Heart left ventricle (tissue), 16 donors: ENCODE results near the gene SLC7A1. TPM values are rescaled to one million over a fixed set of nuclear protein-coding genes. Genes with fewer than 3 reads are reported as not detected.

Experiments
- ATAC-seq, 4 donors: fragments of 200-7000 bp; cut with Tn5 transposase; one replicate each; pipeline ENCODE4 v1.9.1; 2020 to 2022; ENCODE audit warnings: moderate library complexity in 4 of 4, mild to moderate bottlenecking in 3 of 4, moderate number of reproducible peaks in 1 of 4
- DNase-seq, 5 donors: peaks; one replicate each; pipeline ENCODE4 v3.0.0-alpha.2; 2020
- H3K27ac ChIP-seq, 12 donors: fragments of 200-600 bp; sonication (generic) in 4 of 12; one replicate each; pipeline versions ENCODE4 v1.5.0 to v1.8.0; 2016 to 2022; ENCODE audit warnings: mild to moderate bottlenecking in 2 of 12
- H3K27me3 ChIP-seq, 9 donors: fragments of 200-600 bp; sonication (generic) in 2 of 9; one replicate each; pipeline versions ENCODE4 v1.5.1 to v1.8.0; 2016 to 2022; ENCODE audit warnings: mild to moderate bottlenecking in 3 of 9
- H3K36me3 ChIP-seq, 9 donors: fragments of 200-600 bp; sonication (generic) in 2 of 9; one replicate each; pipeline versions ENCODE4 v1.5.0 to v1.8.0; 2018 to 2022; ENCODE audit warnings: mild to moderate bottlenecking in 2 of 9
- H3K4me1 ChIP-seq, 12 donors: fragments of 200-600 bp; sonication (generic) in 4 of 12; one replicate each; pipeline versions ENCODE4 v1.5.0 to v1.8.0; 2016 to 2022; ENCODE audit warnings: mild to moderate bottlenecking in 3 of 12
- H3K4me3 ChIP-seq, 12 donors: fragments of 200-600 bp; sonication (generic) in 4 of 12; one replicate each; pipeline versions ENCODE4 v1.5.0 to v1.8.0; 2017 to 2022; ENCODE audit warnings: mild to moderate bottlenecking in 9 of 12, moderate library complexity in 4 of 12
- H3K9me3 ChIP-seq, 12 donors: fragments of 200-600 bp; sonication (generic) in 4 of 12; one replicate each; pipeline versions ENCODE4 v1.5.0 to v1.8.0; 2016 to 2022; ENCODE audit warnings: mild to moderate bottlenecking in 1 of 12
- CTCF ChIP-seq, 12 donors: fragments of 200-600 bp; sonication (generic) in 4 of 12; IDR thresholded peaks; one replicate each; pipeline versions ENCODE4 v1.5.0 to v1.8.0; 2018 to 2022; ENCODE audit warnings: antibody characterized with exemption in 12 of 12, mild to moderate bottlenecking in 5 of 12
- POLR2A ChIP-seq, 2 donors: fragments of 450-650 bp; IDR thresholded peaks; one replicate each; pipeline ENCODE4 v1.6.1; 2017; ENCODE audit warnings: antibody characterized with exemption in 2 of 2, mild to moderate bottlenecking in 2 of 2, moderate library complexity in 2 of 2
- WGBS, 4 donors: extraction: QIAGEN DNeasy Blood & Tissue Kit in 2 of 4; methylation state at CpG; one replicate each; pipeline versions ENCODE4 v1.1.5 to v1.1.7; 2013 to 2018; 5-methylcytosine and 5-hydroxymethylcytosine counted together
- intact Hi-C, 10 donors: fragments of 100-400 bp; cut with DNase I; formaldehyde crosslinking; loops; one replicate each; pipeline versions ENCODE4 v1.11.1 to v1.14.2; 2022
- polyA plus RNA-seq, 2 donors: library from polyadenylated mRNA; stranded (reverse); fragments of 200-250 nt; gene quantifications; one replicate each; pipeline ENCODE4 v1.2.3, GENCODE V29; 2013
- total RNA-seq, 9 donors: library from RNA; depleted of rRNA in 2 of 9; stranded (reverse); fragments of >200 nt in 2 of 9; fragmentation: NEBNext Ultra II Directional in 3 of 9; extraction: Animal tissue kit (Norgen Biotek cat#: 25700) in 3 of 9; gene quantifications; one replicate each; pipeline versions ENCODE4 v1.1.0 to v1.2.4, GENCODE V29; 2016 to 2023
- donor health status: ischemic (EF 13 %, LVEDD 7.1; RV severe dilation, severe dysfunction).
- donor health status: healthy with polysubstance abuse.
- donor health status: DM: no; HTN: yes; CAD: no.
- donor health status: DM: no; HTN: no; CAD: no.
- donor health status: ischemic (EF 25% LVEDD 6.9; RV normal size, moderate dysfunction).
- donor health status: ischemic (EF 25% LVEDD 5.7; RV mildly dilated, moderate dysfunction).
- donor health status: healthy.
- donor health status: DM: yes; HTN: yes; CAD: no.
- donor health status: ischemic (EF 35%, LVEDD 5.7; RV mildly dilated, moderate dysfunction).
- donor health status: nonischemic (EF 11% LVEDD 7.7; RV severe dilation, severe dysfunction).
- donor health status: DM: yes; HTN: yes; CAD: no.
- donor health status: PGD.
- donor health status: ischemic (EF 29% LVEDD 5.4; RV normal size, mild dysfunction).
- donor health status: nonischemic (EF 23%, LVEDD 6.1; RV moderate dilation, normal function).

SLC7A1 gene
- total and polyA plus RNA-seq, 11 donors = 3.5 to 66.7 (median 14.3) TPM

DNA sequence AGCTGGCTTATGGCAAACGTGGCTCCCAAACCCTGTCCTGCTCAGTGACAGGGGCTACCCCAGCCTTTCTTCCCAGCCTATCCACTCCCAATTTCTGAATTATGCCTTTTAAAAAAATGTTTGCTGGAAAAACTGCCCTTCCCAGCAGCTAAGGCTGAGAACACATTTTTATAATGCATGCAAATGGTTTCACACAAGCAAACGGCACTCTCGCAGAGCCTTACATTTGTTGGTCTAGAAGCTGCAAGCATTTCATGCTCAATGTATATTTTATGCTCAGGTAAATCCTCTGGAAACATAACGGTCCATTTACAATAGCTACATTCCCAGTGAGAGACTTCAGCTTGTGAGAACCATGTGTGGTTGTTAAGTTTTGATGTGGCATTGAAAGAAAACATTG lies 61.4 kb downstream of the SLC7A1 start:
- ATAC-seq (no peak), DNase-seq (no peak)
- no peak for TF ChIP-seq POLR2A (IDR thresholded peaks at IDR 0.05)
- no peak for TF ChIP-seq CTCF (IDR thresholded peaks at IDR 0.05)
- Histone ChIP-seq H3K27me3 (no peaks in the 10 kb centered on the region), H3K36me3 (peaks cover 0 to 54% (median 19%) of the 10 kb centered on the region in 9 donors), H3K4me3 (no peak overlapping the region), H3K4me1 (peaks cover 0 to 11% (median 2%) of the 10 kb centered on the region in 12 donors), H3K27ac (no peak overlapping the region), H3K9me3 (no peaks in the 10 kb centered on the region)
- 93 to 97% (median 95%) methylated on average over 4 of the region's 4 CpGs for WGBS, 4 donors
- intact Hi-C loops = no loop called here

DNA sequence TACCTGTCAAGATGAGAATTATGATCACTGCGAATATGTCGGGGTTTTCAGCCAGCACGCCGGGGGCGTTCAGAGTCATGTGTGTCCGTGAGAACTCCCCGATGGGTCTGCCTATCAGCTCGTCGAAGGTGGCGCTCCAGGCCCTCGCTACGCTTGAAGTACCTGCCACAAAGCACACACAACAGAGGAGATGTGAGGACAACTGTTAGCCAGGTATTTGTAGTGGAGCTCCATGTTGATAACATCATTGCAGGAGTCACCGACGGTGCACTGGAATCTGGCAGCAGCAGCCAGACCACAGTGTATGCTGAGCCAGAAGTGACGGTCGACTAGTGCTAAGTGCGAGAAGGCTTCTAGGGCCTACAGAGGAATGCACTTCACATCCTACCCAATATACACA lies 62.7 kb downstream of the SLC7A1 start:
- no peak for TF ChIP-seq CTCF (IDR thresholded peaks at IDR 0.05)
- no peak for TF ChIP-seq POLR2A (IDR thresholded peaks at IDR 0.05)
- H3K4me3 ChIP-seq = no peak overlapping the region
- no peaks in the 10 kb centered on the region for H3K27me3 ChIP-seq
- ATAC-seq (no peak), DNase-seq (no peak)
- H3K9me3 ChIP-seq = no peaks in the 10 kb centered on the region
- peaks cover 0 to 11% (median 0%) of the 10 kb centered on the region in 12 donors for H3K4me1 ChIP-seq
- WGBS, 4 donors = 85 to 91% (median 90%) methylated on average over 17 of the region's 17 CpGs
- peaks cover 0 to 64% (median 19%) of the 10 kb centered on the region in 9 donors for H3K36me3 ChIP-seq
- no peak overlapping the region for H3K27ac ChIP-seq
- intact Hi-C loops = no loop called here

DNA sequence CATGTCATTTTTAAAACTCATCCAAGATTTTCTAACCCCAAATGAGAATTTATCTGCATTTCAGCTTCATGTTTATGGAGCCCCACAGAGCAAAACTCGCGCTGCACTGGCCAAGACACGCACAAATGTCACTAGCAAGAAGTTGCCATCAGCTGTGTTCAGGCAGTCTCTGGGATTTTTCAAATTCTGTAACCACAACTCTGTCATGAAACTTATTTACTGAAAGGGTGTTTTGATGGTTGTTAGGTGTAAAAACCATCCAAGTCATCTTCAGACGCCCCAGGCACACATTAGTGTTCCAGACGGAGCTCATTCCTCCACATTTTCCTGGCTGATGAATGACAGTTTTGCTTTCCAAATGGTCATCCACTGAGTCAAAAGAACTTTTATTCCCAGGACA lies 63.4 kb downstream of the SLC7A1 start:
- no peak for ATAC-seq
- Histone ChIP-seq H3K9me3 (no peaks in the 10 kb centered on the region), H3K27me3 (no peaks in the 10 kb centered on the region), H3K27ac (no peak overlapping the region), H3K4me3 (no peak overlapping the region), H3K36me3 (peaks cover 0 to 71% (median 21%) of the 10 kb centered on the region in 9 donors), H3K4me1 (peaks cover 0 to 11% (median 0%) of the 10 kb centered on the region in 12 donors)
- 75 to 89% (median 88%) methylated on average over 5 of the region's 5 CpGs for WGBS, 4 donors
- TF ChIP-seq POLR2A (IDR thresholded peaks at IDR 0.05) (no peak), CTCF (IDR thresholded peaks at IDR 0.05) (no peak)
- intact Hi-C loops = no loop called here
- no peak for DNase-seq

GRCh38 chr13:29530901-29531300 lies 64.6 kb downstream of the SLC7A1 start:
- intact Hi-C loops = no loop called here
- TF ChIP-seq CTCF (IDR thresholded peaks at IDR 0.05) (no peak), POLR2A (IDR thresholded peaks at IDR 0.05) (no peak)
- no peak for ATAC-seq
- H3K36me3 ChIP-seq = peaks cover 0 to 72% (median 19%) of the 10 kb centered on the region in 9 donors
- WGBS, 4 donors = 73 to 84% (median 76%) methylated on average over 4 to 5 of the region's 5 CpGs
- H3K4me1 ChIP-seq = peaks cover 0 to 11% (median 0%) of the 10 kb centered on the region in 12 donors
- H3K27me3 ChIP-seq = no peaks in the 10 kb centered on the region
- no peaks in the 10 kb centered on the region for H3K9me3 ChIP-seq
- H3K27ac ChIP-seq = no peak overlapping the region
- DNase-seq = no peak
- no peak overlapping the region for H3K4me3 ChIP-seq
